ENCODE results near the gene FYN. TPM values are rescaled to one million over a fixed set of nuclear protein-coding genes. Genes with fewer than 3 reads are reported as not detected.
A peak's percentile ranks its signal among the peaks of the same experiment; 100 is the strongest.

Gene FYN
- polyA plus RNA-seq, 3 donors = 88.4 to 149 (median 114) TPM

DNA sequence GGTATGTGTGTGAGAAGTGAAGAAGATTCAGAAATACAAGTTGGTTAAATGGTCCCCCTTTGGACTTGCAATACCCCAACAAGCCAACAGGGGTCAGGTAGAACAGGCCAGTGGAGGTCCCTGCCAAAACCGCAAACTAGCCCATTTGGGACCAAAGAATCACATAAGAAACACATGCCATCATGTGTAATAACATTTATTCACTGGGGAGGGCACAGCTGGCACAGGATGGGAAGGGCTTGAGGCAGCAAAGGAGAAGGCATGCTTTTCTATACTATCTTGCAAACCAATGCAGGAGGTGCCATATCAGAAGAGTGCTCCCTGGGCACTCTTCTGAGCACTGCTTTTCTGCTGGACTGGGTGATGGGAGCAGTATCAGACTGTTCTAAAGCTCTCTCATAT lies 151.5 kb downstream of the FYN start:
- intact Hi-C loops (cut with micrococcal nuclease) = no loop called here
- H3K79me2 ChIP-seq (ENCODE audit: insufficient read depth, low read length) = peaks cover 46% of the 10 kb centered on the region
- peak overlapping the region in 1 of 2 donors; percentile 1 for H3K27ac ChIP-seq (ENCODE audit: low read depth in 1 of 2, low read length in 2 of 2)
- no peaks in the 10 kb centered on the region for H3K27me3 ChIP-seq (ENCODE audit: control insufficient read depth in 2 of 2, insufficient read depth in 2 of 2, low read length in 2 of 2)
- peak in 2 of 3 donors; percentile 14 to 31 for DNase-seq
- H3K9ac ChIP-seq (ENCODE audit: insufficient read depth, low read length, poor library complexity, severe bottlenecking) = no peak overlapping the region
- Mint-ChIP-seq H3K27me3 (ENCODE audit: low read depth in 3 of 3) (no peaks in the 10 kb centered on the region), H3K9me3 (peaks cover 0 to 2% (median 0%) of the 10 kb centered on the region in 7 donors), H3K36me3 (peaks cover 41 to 53% of the 10 kb centered on the region in 2 donors), H3K4me3 (no peak overlapping the region), H3K4me1 (peaks cover 42% of the 10 kb centered on the region), H3K27ac (peak overlapping the region in 2 of 7 donors; percentile 31 to 70)
- no peak overlapping the region for H2AFZ ChIP-seq (ENCODE audit: insufficient read depth, low read depth, low read length, poor library complexity, severe bottlenecking)
- peak overlapping the region; percentile 5 for H3K4me2 ChIP-seq (replicated peaks; ENCODE audit: extremely low read depth, low read length, poor library complexity, severe bottlenecking)
- peaks cover 94% of the 10 kb centered on the region for H4K20me1 ChIP-seq (ENCODE audit: insufficient read depth, low read length)
- WGBS (ENCODE audit: insufficient coverage) = no CpG with 5 or more reads among the region's 1 CpG
- H3K4me3 ChIP-seq (replicated peaks in 1 of 3; ENCODE audit: low read depth in 2 of 3, low read length in 3 of 3) = no peak overlapping the region
- H3K4me1 ChIP-seq (ENCODE audit: control insufficient read depth in 1 of 2, insufficient read depth in 2 of 2, low read length in 2 of 2) = peaks cover 33 to 37% of the 10 kb centered on the region in 2 donors
- H3K9me3 ChIP-seq (replicated peaks in 1 of 2; ENCODE audit: control insufficient read depth in 1 of 2, insufficient read depth in 1 of 2, low read length in 2 of 2) = no peaks in the 10 kb centered on the region
- peaks cover 26 to 48% of the 10 kb centered on the region in 2 donors for H3K36me3 ChIP-seq (replicated peaks in 1 of 2; ENCODE audit: control insufficient read depth in 1 of 2, insufficient read depth in 2 of 2, low read length in 2 of 2)
- TF ChIP-seq, protein P1, sequence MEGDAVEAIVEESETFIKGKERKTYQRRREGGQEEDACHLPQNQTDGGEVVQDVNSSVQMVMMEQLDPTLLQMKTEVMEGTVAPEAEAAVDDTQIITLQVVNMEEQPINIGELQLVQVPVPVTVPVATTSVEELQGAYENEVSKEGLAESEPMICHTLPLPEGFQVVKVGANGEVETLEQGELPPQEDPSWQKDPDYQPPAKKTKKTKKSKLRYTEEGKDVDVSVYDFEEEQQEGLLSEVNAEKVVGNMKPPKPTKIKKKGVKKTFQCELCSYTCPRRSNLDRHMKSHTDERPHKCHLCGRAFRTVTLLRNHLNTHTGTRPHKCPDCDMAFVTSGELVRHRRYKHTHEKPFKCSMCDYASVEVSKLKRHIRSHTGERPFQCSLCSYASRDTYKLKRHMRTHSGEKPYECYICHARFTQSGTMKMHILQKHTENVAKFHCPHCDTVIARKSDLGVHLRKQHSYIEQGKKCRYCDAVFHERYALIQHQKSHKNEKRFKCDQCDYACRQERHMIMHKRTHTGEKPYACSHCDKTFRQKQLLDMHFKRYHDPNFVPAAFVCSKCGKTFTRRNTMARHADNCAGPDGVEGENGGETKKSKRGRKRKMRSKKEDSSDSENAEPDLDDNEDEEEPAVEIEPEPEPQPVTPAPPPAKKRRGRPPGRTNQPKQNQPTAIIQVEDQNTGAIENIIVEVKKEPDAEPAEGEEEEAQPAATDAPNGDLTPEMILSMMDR (IDR thresholded peaks at IDR 0.05) = peak; percentile 74

DNA sequence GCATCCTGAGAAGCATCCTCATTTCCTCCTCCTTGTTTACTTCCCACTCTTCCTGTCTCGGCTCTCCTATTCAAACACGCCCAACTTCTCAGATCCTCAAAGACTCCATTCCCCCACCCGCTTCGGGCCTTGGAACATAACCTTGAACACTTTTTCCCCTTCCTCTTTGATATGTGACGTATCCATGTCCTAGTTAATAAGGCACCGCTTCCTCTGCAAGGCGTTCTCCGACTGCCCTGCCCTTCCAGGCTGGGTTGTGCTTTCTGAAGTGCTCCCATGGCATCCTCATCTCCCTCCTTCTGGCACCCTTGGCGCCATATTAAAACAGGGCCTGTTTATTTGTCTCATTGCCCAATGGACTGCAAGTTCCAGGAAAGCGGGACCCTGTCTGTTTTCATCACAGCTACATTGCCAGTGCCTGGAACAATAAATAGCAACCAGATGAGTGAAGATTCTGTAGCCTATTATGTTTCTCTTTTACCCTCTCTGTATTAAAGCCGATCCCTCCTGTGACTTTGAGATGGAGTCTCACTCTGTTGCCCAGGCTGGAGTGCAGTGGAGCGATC lies 152.2 kb downstream of the FYN start:
- Histone ChIP-seq H3K27me3 (ENCODE audit: control insufficient read depth in 2 of 2, insufficient read depth in 2 of 2, low read length in 2 of 2) (no peaks in the 10 kb centered on the region), H3K36me3 (replicated peaks in 1 of 2; ENCODE audit: control insufficient read depth in 1 of 2, insufficient read depth in 2 of 2, low read length in 2 of 2) (peaks cover 26 to 46% of the 10 kb centered on the region in 2 donors), H3K4me1 (ENCODE audit: control insufficient read depth in 1 of 2, insufficient read depth in 2 of 2, low read length in 2 of 2) (peaks cover 33 to 37% of the 10 kb centered on the region in 2 donors), H2AFZ (ENCODE audit: insufficient read depth, low read depth, low read length, poor library complexity, severe bottlenecking) (no peak overlapping the region), H3K9ac (ENCODE audit: insufficient read depth, low read length, poor library complexity, severe bottlenecking) (no peak overlapping the region), H3K27ac (ENCODE audit: low read depth in 1 of 2, low read length in 2 of 2) (no peak overlapping the region), H3K4me2 (replicated peaks; ENCODE audit: extremely low read depth, low read length, poor library complexity, severe bottlenecking) (no peak overlapping the region), H3K79me2 (ENCODE audit: insufficient read depth, low read length) (peaks cover 43% of the 10 kb centered on the region), H3K9me3 (replicated peaks in 1 of 2; ENCODE audit: control insufficient read depth in 1 of 2, insufficient read depth in 1 of 2, low read length in 2 of 2) (no peaks in the 10 kb centered on the region), H3K4me3 (replicated peaks in 1 of 3; ENCODE audit: low read depth in 2 of 3, low read length in 3 of 3) (no peak overlapping the region), H4K20me1 (ENCODE audit: insufficient read depth, low read length) (peaks cover 92% of the 10 kb centered on the region)
- DNase-seq = no peak
- 99% methylated on average over 8 of the region's 12 CpGs for WGBS (ENCODE audit: insufficient coverage)
- TF ChIP-seq, protein P1 (IDR thresholded peaks at IDR 0.05) = no peak
- intact Hi-C loops (cut with micrococcal nuclease) = no loop called here
- Mint-ChIP-seq H3K9me3 (peaks cover 0 to 2% (median 0%) of the 10 kb centered on the region in 7 donors), H3K36me3 (peaks cover 40 to 55% of the 10 kb centered on the region in 2 donors), H3K27me3 (ENCODE audit: low read depth in 3 of 3) (no peaks in the 10 kb centered on the region), H3K4me1 (peaks cover 40% of the 10 kb centered on the region), H3K4me3 (no peak overlapping the region), H3K27ac (peak overlapping the region in 1 of 7 donors; percentile 27)

Measured in CD14-positive monocyte (primary cell).